HepG2 (cell line): ENCODE measurements around the gene FN1. TPM values are rescaled to one million over a fixed set of nuclear protein-coding genes. Genes with fewer than 3 reads are reported as not detected.

Experiments
- AHR ChIP-seq: IDR thresholded peaks from 2 replicates; pipeline ENCODE4 v1.6.1; 2018; ENCODE audit warnings: missing genetic modification reagents, missing compliant biosample characterization
- ARNT ChIP-seq: fragments of 450-650 bp; IDR thresholded peaks from 2 replicates; pipeline ENCODE4 v1.6.1; 2017
- ARNT2 ChIP-seq: sonication (generic); formaldehyde crosslinking; IDR thresholded peaks from 2 replicates; pipeline ENCODE4 v1.8.0; 2022; ENCODE audit warnings: mild to moderate bottlenecking, low read depth, missing genetic modification reagents, moderate library complexity
- ATF7 ChIP-seq, 2 experiments: fragments of 450-650 bp in 1 of 2; sonication (generic) in 1 of 2; formaldehyde crosslinking in 1 of 2; IDR thresholded peaks; 2 replicates each; pipeline versions ENCODE4 v1.4.0 to v1.6.1; 2016 to 2020; ENCODE audit warnings: antibody characterized with exemption in 1 of 2, mild to moderate bottlenecking in 1 of 2, missing genetic modification reagents in 1 of 2
- CHD4 ChIP-seq: fragments of 200-600 bp; sonication (generic); IDR thresholded peaks from 2 replicates; pipeline ENCODE4 v1.7.0; 2017; ENCODE audit warnings: mild to moderate bottlenecking, low read length, borderline replicate concordance
- ELF1 ChIP-seq: sonication (generic); formaldehyde crosslinking; IDR thresholded peaks from 2 replicates; pipeline ENCODE4 v1.4.0; 2020; ENCODE audit warnings: missing genetic modification reagents
- EZH2 ChIP-seq: conservative IDR thresholded peaks from 2 replicates; pipeline ENCODE4 v1.6.1; 2012; ENCODE audit warnings: mild to moderate bottlenecking, low read depth, low read length, moderate library complexity
- HNRNPK ChIP-seq: fragments of 200-400 bp; formaldehyde crosslinking; IDR thresholded peaks from 2 replicates; pipeline ENCODE4 v1.6.1; 2018; ENCODE audit warnings: low read length, low read depth, moderate library complexity, mild to moderate bottlenecking; ENCODE audit not compliant: poor library complexity, severe bottlenecking
- HNRNPL ChIP-seq: fragments of 200-400 bp; formaldehyde crosslinking; IDR thresholded peaks from 2 replicates; pipeline ENCODE4 v1.6.1; 2017; ENCODE audit warnings: mild to moderate bottlenecking, low read depth, low read length
- JDP2 ChIP-seq: sonication (generic); formaldehyde crosslinking; IDR thresholded peaks from 2 replicates; pipeline ENCODE4 v1.8.1; 2022; ENCODE audit warnings: missing genetic modification reagents, borderline replicate concordance
- KDM5B ChIP-seq: sonication (generic); formaldehyde crosslinking; IDR thresholded peaks from 2 replicates; pipeline ENCODE4 v1.4.0; 2020; ENCODE audit warnings: missing genetic modification reagents, mild to moderate bottlenecking, borderline replicate concordance
- MLLT10 ChIP-seq: sonication (generic); formaldehyde crosslinking; IDR thresholded peaks from 2 replicates; pipeline ENCODE4 v1.4.0; 2020; ENCODE audit warnings: missing genetic modification reagents
- NCOA1 ChIP-seq: sonication (generic); formaldehyde crosslinking; IDR thresholded peaks from 2 replicates; pipeline ENCODE4 v1.9.0; 2021; ENCODE audit warnings: missing genetic modification reagents
- NFYB ChIP-seq: sonication (generic); formaldehyde crosslinking; IDR thresholded peaks from 2 replicates; pipeline ENCODE4 v1.4.0; 2020; ENCODE audit warnings: missing genetic modification reagents
- NR2F1 ChIP-seq, 2 experiments: fragments of 450-650 bp in 1 of 2; formaldehyde crosslinking in 1 of 2; IDR thresholded peaks; 2 replicates each; pipeline versions ENCODE4 v1.5.0 to v1.6.1; 2016 to 2020; ENCODE audit warnings: mild to moderate bottlenecking in 1 of 2, missing compliant biosample characterization in 1 of 2, missing genetic modification reagents in 1 of 2, moderate library complexity in 1 of 2
- PPARG ChIP-seq: conservative IDR thresholded peaks from 2 replicates; pipeline ENCODE4 v1.6.1; 2016; ENCODE audit warnings: missing biosample characterization, missing genetic modification reagents
- RAD51 ChIP-seq: fragments of 450-650 bp; IDR thresholded peaks from 2 replicates; pipeline ENCODE4 v1.6.1; 2016; ENCODE audit warnings: borderline replicate concordance
- SMAD3 ChIP-seq: sonication (generic); formaldehyde crosslinking; IDR thresholded peaks from 2 replicates; pipeline ENCODE4 v1.4.0; 2020; ENCODE audit warnings: missing genetic modification reagents
- SMARCE1 ChIP-seq: fragments of 450-650 bp; IDR thresholded peaks from 2 replicates; pipeline ENCODE4 v1.6.1; 2017; ENCODE audit warnings: borderline replicate concordance
- SP2 ChIP-seq: sonication (generic); formaldehyde crosslinking; IDR thresholded peaks from 2 replicates; pipeline ENCODE4 v1.5.1; 2020; ENCODE audit warnings: mild to moderate bottlenecking, missing genetic modification reagents
- SYNCRIP ChIP-seq: fragments of 200-400 bp; formaldehyde crosslinking; IDR thresholded peaks from 2 replicates; pipeline ENCODE4 v1.6.1; 2018; ENCODE audit warnings: mild to moderate bottlenecking, low read depth, low read length; ENCODE audit not compliant: insufficient read depth
- ZBTB21 ChIP-seq: sonication (generic); formaldehyde crosslinking; IDR thresholded peaks from 2 replicates; pipeline ENCODE4 v1.4.0; 2020; ENCODE audit warnings: missing genetic modification reagents
- ZFYVE20 ChIP-seq: sonication (generic); formaldehyde crosslinking; IDR thresholded peaks from 2 replicates; pipeline ENCODE4 v1.8.0; 2023; ENCODE audit warnings: low read depth, mild to moderate bottlenecking, moderate library complexity, missing genetic modification reagents, borderline replicate concordance
- ZNF224 ChIP-seq: sonication (generic); formaldehyde crosslinking; IDR thresholded peaks from 2 replicates; pipeline ENCODE4 v1.5.0; 2020; ENCODE audit warnings: mild to moderate bottlenecking, missing genetic modification reagents
- ZNF550 ChIP-seq: sonication (generic); formaldehyde crosslinking; IDR thresholded peaks from 2 replicates; pipeline ENCODE4 v1.4.0; 2020; ENCODE audit warnings: mild to moderate bottlenecking, missing genetic modification reagents, borderline replicate concordance
- ZNF570 ChIP-seq: sonication (generic); formaldehyde crosslinking; IDR thresholded peaks from 2 replicates; pipeline ENCODE4 v1.4.0; 2020; ENCODE audit warnings: mild to moderate bottlenecking, missing genetic modification reagents, borderline replicate concordance
- ZNF687 ChIP-seq: sonication (generic); formaldehyde crosslinking; IDR thresholded peaks from 2 replicates; pipeline ENCODE4 v1.5.1; 2020; ENCODE audit warnings: mild to moderate bottlenecking, missing genetic modification reagents, moderate library complexity
- ZNF747 ChIP-seq: sonication (generic); formaldehyde crosslinking; IDR thresholded peaks from 2 replicates; pipeline ENCODE4 v1.8.1; 2023; ENCODE audit warnings: missing genetic modification reagents, mild to moderate bottlenecking, borderline replicate concordance
- ZNF777 ChIP-seq: sonication (generic); formaldehyde crosslinking; IDR thresholded peaks from 2 replicates; pipeline ENCODE4 v1.4.0; 2020; ENCODE audit warnings: missing genetic modification reagents
- ZNF83 ChIP-seq: sonication (generic); formaldehyde crosslinking; IDR thresholded peaks from 2 replicates; pipeline ENCODE4 v1.4.0; 2020; ENCODE audit warnings: missing genetic modification reagents, mild to moderate bottlenecking, borderline replicate concordance
- polyA plus RNA-seq, 8 experiments: library from polyadenylated mRNA; depleted of rRNA in 3 of 8; stranded (reverse) in 7 of 8; unstranded in 1 of 8; fragments of >200 nt; fragmentation: Illumina TruSeq in 4 of 8; extraction: Trizol in 4 of 8; gene quantifications; 2 replicates each; pipeline versions ENCODE4 v1.2.1 to v1.2.3, GENCODE V29; 2011 to 2016; ENCODE audit warnings: low read depth in 4 of 8, missing spikeins in 1 of 8, mixed read lengths in 1 of 8; ENCODE audit not compliant: insufficient read depth in 1 of 8
- total RNA-seq, 5 experiments: library from RNA; depleted of rRNA; stranded (reverse); fragments of >200 nt; fragmentation: Illumina TruSeq; extraction: Trizol; gene quantifications; 2 replicates each; pipeline ENCODE4 v1.2.3, GENCODE V29; 2016; ENCODE audit warnings: low read depth in 1 of 5

The FN1 gene
- total and polyA plus RNA-seq, 2 of the 13 experiments (the other 11 are each of a cell fraction or from before 2014, with no cell fraction given): 1,847 to 6,471 TPM

- TF ChIP-seq JDP2 (CRISPR knock-in tag) (no peak), ZNF550 (no peak), ELF1 (CRISPR knock-in tag) (no peak), ZNF224 (CRISPR knock-in tag) (no peak), NFYB (CRISPR knock-in tag) (0 out of 2 replicates have a peak, but pooled peaks have one; percentile 25), ZFYVE20 (CRISPR knock-in tag) (no peak), NCOA1 (CRISPR knock-in tag) (no peak), ZNF777 (CRISPR knock-in tag) (no peak), CHD4 (no peak), NR2F1 (CRISPR knock-in tag; IDR thresholded peaks at IDR 0.05) (peak; percentile 15 to 27; a peak in 1 of 4 replicates), MLLT10 (CRISPR knock-in tag) (no peak), ARNT2 (CRISPR knock-in tag) (peak; percentile 90), KDM5B (no peak), ARNT (no peak), ZNF83 (no peak), AHR (CRISPR knock-in tag) (no peak; the same call in 1 of the 2 replicates), HNRNPL (0 out of 2 replicates have a peak, but pooled peaks have one; percentile 13), ZBTB21 (CRISPR knock-in tag) (no peak), SMARCE1 (no peak), ZNF570 (CRISPR knock-in tag) (no peak), EZH2 (no peak), HNRNPK (no peak), PPARG (CRISPR knock-in tag) (peak; percentile 92), SYNCRIP (no peak), ATF7 (IDR thresholded peaks at IDR 0.05) (no peak), ATF7 (CRISPR knock-in tag; IDR thresholded peaks at IDR 0.05) (no peak), SMAD3 (CRISPR knock-in tag) (peak; percentile 90), RAD51 (no peak), ZNF687 (CRISPR knock-in tag) (no peak), SP2 (no peak), ZNF747 (CRISPR knock-in tag) (peak; percentile 46; the same call in 1 of the 2 replicates)
These were observed 18.4 kb downstream of the FN1 start (continued) for GRCh38 chr2:215417400-215417951.
